PFSK-1 (cell line): Measurements from ENCODE around the gene TBC1D17.

Experiments
- POLR2AphosphoS5 ChIP-seq: IDR thresholded peaks from 2 replicates; pipeline ENCODE4 v1.6.1; 2012; ENCODE audit warnings: low read depth, mild to moderate bottlenecking, control low read depth, low read length, moderate library complexity
- TAF1 ChIP-seq: IDR thresholded peaks from 2 replicates; pipeline ENCODE4 v1.6.1; 2012; ENCODE audit warnings: low read length, control low read depth, borderline replicate concordance; ENCODE audit not compliant: insufficient read depth

DNA sequence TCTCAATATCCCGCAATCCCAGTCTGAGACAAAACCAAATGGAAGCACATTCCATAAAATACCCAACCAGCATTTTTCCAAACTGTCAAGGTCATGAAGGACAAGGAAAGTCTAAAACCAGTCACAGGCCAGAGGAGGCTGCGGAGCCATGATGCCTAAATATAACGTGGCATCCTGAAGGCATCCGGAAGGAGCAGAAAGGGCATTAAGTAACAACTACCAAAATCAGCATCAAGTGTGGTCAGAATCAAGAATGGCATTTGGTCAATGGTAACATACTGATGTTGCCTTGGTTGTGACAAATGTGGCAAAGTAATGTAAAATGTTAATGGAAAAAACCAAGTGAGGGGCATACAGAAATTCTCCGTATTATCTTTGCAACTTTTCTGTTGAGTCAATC, 48.0 kb downstream of the TBC1D17 start:
- no peak for TF ChIP-seq TAF1
- no peak for TF ChIP-seq POLR2AphosphoS5
